ACC112 (cell line): ENCODE data around the gene FAS.
"Not testable (repeated sequence)": the region's sequence is repeated elsewhere in the genome, so short reads cannot be mapped to it uniquely, and the experiment has no call there.

ENCODE experiments used
- H2AFZ ChIP-seq: fragments of 200-600 bp; sonication (generic); one replicate; pipeline ENCODE4 v1.6.0; 2017; ENCODE audit warnings: antibody characterized with exemption, low read length; ENCODE audit not compliant: unreplicated experiment
- H3K27ac ChIP-seq: fragments of 200-600 bp; sonication (generic); 2 replicates; pipeline ENCODE4 v1.5.1; 2014; ENCODE audit warnings: low read depth, mild to moderate bottlenecking, antibody characterized with exemption, low read length, moderate library complexity
- H3K27me3 ChIP-seq: fragments of 200-600 bp; sonication (generic); 2 replicates; pipeline ENCODE4 v1.6.1; 2014; ENCODE audit warnings: mild to moderate bottlenecking, antibody characterized with exemption, low read length, moderate library complexity, mixed read lengths; ENCODE audit not compliant: insufficient read depth
- H3K36me3 ChIP-seq: fragments of 200-600 bp; sonication (generic); 2 replicates; pipeline ENCODE4 v1.6.1; 2016; ENCODE audit warnings: mild to moderate bottlenecking, antibody characterized with exemption, low read length, moderate library complexity, mixed read lengths; ENCODE audit not compliant: insufficient read depth
- H3K4me1 ChIP-seq: fragments of 200-600 bp; sonication (generic); one replicate; pipeline ENCODE4 v1.6.1; 2016; ENCODE audit warnings: low read length, mixed read lengths; ENCODE audit not compliant: insufficient read depth, unreplicated experiment, control insufficient read depth
- H3K4me3 ChIP-seq: fragments of 200-600 bp; sonication (generic); 2 replicates; pipeline ENCODE4 v1.5.1; 2014; ENCODE audit warnings: mild to moderate bottlenecking, low read depth, low read length
- H3K79me2 ChIP-seq: fragments of 200-600 bp; sonication (generic); one replicate; pipeline ENCODE4 v1.6.0; 2016; ENCODE audit warnings: low read length; ENCODE audit not compliant: control insufficient read depth, unreplicated experiment, insufficient read depth

The FAS gene

GRCh38 chr10:89007129-89007893 is 16.7 kb downstream of the FAS start:
- Histone ChIP-seq H3K27me3 (no peaks in the 10 kb centered on the region), H3K4me1 (peaks cover 13% of the 10 kb centered on the region), H3K79me2 (no peaks in the 10 kb centered on the region), H3K27ac (no peak overlapping the region), H3K4me3 (no peak overlapping the region), H2AFZ (no peak overlapping the region), H3K36me3 (peaks cover 52% of the 10 kb centered on the region)

DNA sequence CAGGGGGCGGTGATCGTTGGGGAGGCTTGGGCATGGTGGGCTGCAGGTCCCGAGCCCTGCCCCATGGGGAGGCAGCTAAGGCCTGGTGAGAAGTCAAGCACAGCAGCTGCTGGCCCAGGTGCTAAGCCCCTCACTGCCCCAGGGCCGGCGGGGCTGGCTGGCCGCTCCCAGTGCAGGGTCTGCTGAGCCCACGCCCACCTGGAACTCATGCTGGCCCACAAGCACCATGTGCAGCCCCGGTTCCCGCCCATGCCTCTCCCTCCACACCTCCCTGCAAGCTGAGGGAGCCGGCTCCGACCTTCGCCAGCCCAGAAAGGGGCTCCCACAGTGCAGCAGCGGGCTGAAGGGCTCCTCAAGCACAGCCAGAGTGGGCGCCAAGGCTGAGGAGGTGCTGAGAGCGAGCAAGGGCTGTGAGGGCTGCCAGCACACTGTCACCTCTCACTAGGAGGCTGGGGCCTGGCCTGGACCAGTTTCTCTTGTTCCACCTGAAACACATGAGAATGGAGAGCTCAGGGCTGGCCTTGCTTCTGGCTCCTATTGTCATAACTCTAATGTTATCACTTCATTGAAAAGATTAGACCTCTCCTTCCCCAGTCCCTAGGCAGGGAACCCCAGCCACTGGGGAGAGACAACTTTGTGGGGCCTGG is 28.2 kb downstream of the FAS start:
- H3K27me3 ChIP-seq, H3K79me2 ChIP-seq, H3K27ac ChIP-seq, H2AFZ ChIP-seq, H3K4me3 ChIP-seq, H3K4me1 ChIP-seq: not testable (repeated sequence)
- peaks cover 49% of the 10 kb centered on the region for H3K36me3 ChIP-seq

GRCh38 chr10:89019569-89020327 is 29.1 kb downstream of the FAS start:
- Histone ChIP-seq H3K36me3 (peaks cover 40% of the 10 kb centered on the region), H3K4me1 (no peaks in the 10 kb centered on the region), H3K79me2 (no peaks in the 10 kb centered on the region), H3K27ac (no peak overlapping the region), H2AFZ (no peak overlapping the region), H3K4me3 (no peak overlapping the region), H3K27me3 (no peaks in the 10 kb centered on the region)

- H3K4me1 ChIP-seq, H3K4me3 ChIP-seq, H2AFZ ChIP-seq, H3K27ac ChIP-seq, H3K27me3 ChIP-seq, H3K79me2 ChIP-seq: not testable (repeated sequence)
- H3K36me3 ChIP-seq = peaks cover 30% of the 10 kb centered on the region
Observed at GRCh38 chr10:89021526-89021925, 30.9 kb downstream of the FAS start.

GRCh38 chr10:89022734-89023133 is 32.1 kb downstream of the FAS start:
- Histone ChIP-seq H2AFZ (no peak overlapping the region), H3K4me1 (no peaks in the 10 kb centered on the region)

GRCh38 chr10:89025453-89025852 is 34.9 kb downstream of the FAS start:
- no peaks in the 10 kb centered on the region for H3K27me3 ChIP-seq
- H3K4me1 ChIP-seq = peaks cover 6% of the 10 kb centered on the region
- no peak overlapping the region for H2AFZ ChIP-seq
- peaks cover 7% of the 10 kb centered on the region; the same call in 1 of the 2 replicates for H3K36me3 ChIP-seq
- no peak overlapping the region for H3K27ac ChIP-seq
- H3K4me3 ChIP-seq = no peak overlapping the region
- no peaks in the 10 kb centered on the region for H3K79me2 ChIP-seq

More at GRCh38 chr10:89022734-89023133, 32.1 kb downstream of the FAS start:
- Histone ChIP-seq H3K27ac (no peak overlapping the region), H3K4me3 (no peak overlapping the region), H3K27me3 (no peaks in the 10 kb centered on the region), H3K79me2 (no peaks in the 10 kb centered on the region), H3K36me3 (peaks cover 27% of the 10 kb centered on the region)

DNA sequence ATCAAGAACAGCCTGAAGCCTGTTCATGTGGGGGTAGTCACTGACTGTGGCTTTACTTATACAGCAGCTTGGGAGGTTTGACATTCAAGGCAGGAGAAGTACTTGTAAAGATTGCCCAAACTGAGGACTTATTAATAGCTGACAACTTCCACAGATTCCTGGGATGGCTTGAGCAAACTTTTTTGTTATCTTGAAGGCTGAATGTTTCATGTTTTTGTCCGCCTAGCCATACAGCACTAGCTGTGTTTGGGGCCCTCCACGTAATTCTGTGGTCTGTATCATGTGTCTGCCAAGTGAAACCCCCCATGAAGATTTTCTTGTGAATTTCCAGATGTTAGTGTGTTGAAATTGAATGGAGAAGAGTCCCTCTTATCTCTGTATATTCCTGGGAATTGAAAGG is 38.6 kb downstream of the FAS start:
- H3K27ac ChIP-seq = no peak overlapping the region
- peaks cover 32% of the 10 kb centered on the region for H3K4me1 ChIP-seq
- no peaks in the 10 kb centered on the region for H3K36me3 ChIP-seq
- no peaks in the 10 kb centered on the region for H3K79me2 ChIP-seq
- no peaks in the 10 kb centered on the region for H3K27me3 ChIP-seq
- no peak overlapping the region for H2AFZ ChIP-seq
- H3K4me3 ChIP-seq = no peak overlapping the region

GRCh38 chr10:89029785-89030437 is 39.3 kb downstream of the FAS start:
- Histone ChIP-seq H3K4me1 (peaks cover 32% of the 10 kb centered on the region), H3K79me2 (no peaks in the 10 kb centered on the region), H3K27ac (no peak overlapping the region), H3K4me3 (peak overlapping the region; percentile 43; the same call in 1 of the 2 replicates), H3K36me3 (no peaks in the 10 kb centered on the region), H3K27me3 (no peaks in the 10 kb centered on the region), H2AFZ (no peak overlapping the region)

- Histone ChIP-seq H2AFZ (no peak overlapping the region), H3K36me3 (no peaks in the 10 kb centered on the region), H3K27me3 (no peaks in the 10 kb centered on the region), H3K4me1 (peaks cover 32% of the 10 kb centered on the region), H3K27ac (no peak overlapping the region), H3K4me3 (no peak overlapping the region), H3K79me2 (no peaks in the 10 kb centered on the region)
Observed at GRCh38 chr10:89030791-89031190, 40.2 kb downstream of the FAS start.

- peak overlapping the region; percentile 71 for H3K27ac ChIP-seq
- H3K27me3 ChIP-seq = no peaks in the 10 kb centered on the region
- H3K36me3 ChIP-seq = no peaks in the 10 kb centered on the region
- peaks cover 32% of the 10 kb centered on the region for H3K4me1 ChIP-seq
- H2AFZ ChIP-seq = peak overlapping the region; percentile 52
- no peaks in the 10 kb centered on the region for H3K79me2 ChIP-seq
- H3K4me3 ChIP-seq = peak overlapping the region; percentile 7
Observed at GRCh38 chr10:89032141-89032891, 41.7 kb downstream of the FAS start.
